ENCODE measurements around the gene EME2.

EME2 gene

DNA sequence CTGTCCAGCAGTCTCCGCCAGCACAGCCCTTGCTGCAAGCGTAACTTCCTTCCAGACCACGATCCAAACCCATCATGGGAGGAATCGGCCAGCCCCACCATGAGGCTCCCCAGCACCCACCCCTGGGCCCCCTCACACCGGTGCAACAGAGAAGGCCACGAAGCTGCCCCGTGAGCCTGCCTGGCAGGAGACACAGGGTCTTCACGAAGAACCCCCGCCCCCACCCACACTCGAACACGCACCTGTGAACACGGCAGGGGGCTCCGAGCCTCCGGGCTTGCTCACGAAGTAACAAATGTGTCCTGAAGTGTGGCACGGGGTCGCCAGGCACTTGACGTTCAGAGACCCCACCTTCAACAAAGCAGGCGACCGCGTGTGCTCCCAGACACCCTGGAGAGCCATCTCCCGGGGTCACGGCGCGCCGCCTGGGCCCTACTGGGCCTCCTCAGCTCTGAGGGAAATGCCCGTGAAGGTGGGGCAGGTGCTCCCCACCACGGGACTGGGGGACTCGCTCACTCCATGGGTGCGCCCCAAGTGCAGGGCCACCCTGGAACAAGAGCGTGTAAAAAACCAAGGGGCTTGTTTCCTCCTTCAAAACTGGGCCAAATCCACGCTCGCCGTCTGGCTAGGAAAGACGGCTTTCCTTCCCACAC lies 46.4 kb downstream of the EME2 start:
- DNase-seq (ENCODE audit: low spot score), result peak; percentile 13

DNA sequence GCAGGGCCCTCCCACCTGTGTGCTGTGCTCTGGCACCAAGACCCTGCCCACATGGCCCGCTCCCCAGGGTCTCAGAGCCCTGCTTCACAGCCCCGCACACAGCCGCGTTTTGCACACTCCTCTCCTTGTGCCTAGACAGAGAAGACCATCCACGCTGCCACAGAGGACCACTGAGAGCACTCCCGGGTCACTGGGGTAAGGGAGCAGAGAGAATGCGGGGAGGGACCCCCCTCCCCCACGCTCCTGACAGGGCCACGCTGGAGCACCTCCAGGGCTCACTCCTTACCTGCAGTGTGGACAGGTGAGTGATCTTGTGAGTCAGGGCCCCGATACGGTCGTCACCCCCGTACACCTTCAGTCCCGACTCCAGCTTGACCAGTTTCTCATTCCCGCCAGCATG lies 47.0 kb downstream of the EME2 start:
- DNase-seq (ENCODE audit: low spot score), result no peak

DNA sequence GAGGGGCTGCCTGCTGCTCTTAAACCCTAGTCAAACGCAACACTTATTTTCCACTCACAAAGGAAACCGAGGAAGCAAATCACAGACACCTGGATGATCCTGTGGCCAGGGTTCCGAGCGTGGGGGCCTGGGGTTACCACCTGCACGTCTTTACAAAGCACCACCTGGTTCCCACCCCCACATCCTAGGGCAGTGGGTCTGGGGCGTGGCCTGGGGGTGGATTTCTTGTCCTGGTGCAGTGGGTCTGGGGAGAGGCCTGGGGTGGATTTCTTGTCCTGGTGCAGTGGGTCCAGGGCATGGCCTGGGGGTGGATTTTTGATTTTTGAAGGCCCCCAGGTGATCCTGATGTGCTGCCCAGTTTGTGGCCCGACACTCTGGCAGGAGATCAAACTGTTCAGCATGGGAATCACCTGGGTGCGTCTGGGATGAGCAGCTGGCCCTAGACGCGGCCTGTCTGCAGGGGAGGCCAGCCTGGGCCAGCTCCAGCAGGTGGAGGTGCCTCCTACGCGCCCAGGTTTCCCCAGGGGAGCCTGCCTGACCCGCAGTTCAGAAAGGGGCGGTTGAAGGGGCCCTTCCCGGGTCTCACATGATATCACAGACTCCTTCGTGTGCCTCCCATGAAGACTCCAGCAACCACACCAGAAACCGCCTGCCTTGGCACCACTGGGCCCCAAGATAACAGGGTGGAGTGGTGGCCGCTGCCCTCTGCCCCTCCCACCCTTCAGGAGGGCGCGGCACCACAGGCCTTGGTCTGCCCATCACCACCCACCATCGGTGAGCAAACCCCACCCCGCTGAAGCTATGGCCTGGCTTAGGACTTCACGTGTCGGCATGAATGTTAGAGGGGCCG lies 47.7 kb downstream of the EME2 start:
- no peak for DNase-seq (ENCODE audit: low spot score)

- no peak for DNase-seq (ENCODE audit: low spot score)
Observed at GRCh38 chr16:1820946-1821290, 48.3 kb downstream of the EME2 start.

GRCh38 chr16:1821861-1822611 lies 49.4 kb downstream of the EME2 start:
- DNase-seq (ENCODE audit: low spot score), result no peak

DNA sequence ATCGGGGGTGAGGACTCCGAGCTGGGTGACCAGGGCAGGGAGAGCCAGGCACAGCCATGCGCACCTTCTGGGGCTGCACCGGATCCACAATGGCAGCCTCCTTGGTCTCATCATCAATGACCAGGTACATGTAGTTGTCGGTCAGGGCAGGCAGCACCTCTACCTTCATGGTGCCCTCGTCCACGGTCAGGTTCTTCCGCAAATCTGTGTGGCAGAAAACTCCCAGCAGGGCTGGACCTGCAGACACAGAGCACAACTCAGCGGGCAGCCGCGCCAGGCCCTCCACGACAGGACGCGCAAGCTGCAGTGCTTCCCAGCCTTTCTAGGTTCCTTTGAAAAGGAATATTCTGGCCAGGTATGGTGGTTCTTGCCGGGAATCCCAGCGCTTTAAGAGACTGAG lies 50.2 kb downstream of the EME2 start:
- DNase-seq (ENCODE audit: low spot score), result no peak

- DNase-seq (ENCODE audit: low spot score), result peak; percentile 82
Observed at GRCh38 chr16:1823821-1824220, 51.2 kb downstream of the EME2 start.

- no peak for DNase-seq (ENCODE audit: low spot score)
Observed at GRCh38 chr16:1825381-1825863, 52.8 kb downstream of the EME2 start.
